ENCODE data around the gene NEU2.

- TF ChIP-seq CTCF (IDR thresholded peaks at IDR 0.05; ENCODE audit: poor library complexity) = no peak
- no peak for TF ChIP-seq EZH2 (IDR thresholded peaks at IDR 0.05; ENCODE audit: borderline replicate concordance)
- TF ChIP-seq EZH2phosphoT487 (IDR thresholded peaks at IDR 0.05; ENCODE audit: low read depth, severe bottlenecking, unreplicated experiment) = no peak
Observed at GRCh38 chr2:233020454-233020853, 12.0 kb upstream of the NEU2 start.

Data from hepatocyte (in vitro differentiated cells).